GM19372 (cell line): Measurements from ENCODE around the gene ATF6.
"Not testable (repeated sequence)": the region's sequence is repeated elsewhere in the genome, so short reads cannot be mapped to it uniquely, and the experiment has no call there.

Experiments used
- ATAC-seq: cut with Tn5 transposase; IDR thresholded peaks from one replicate; pipeline ENCODE4 v1.9.1; 2021; ENCODE audit warnings: mild to moderate bottlenecking, low read depth, moderate library complexity; ENCODE audit not compliant: unreplicated experiment

The ATF6 gene

GRCh38 chr1:161733526-161733925 lies 32.6 kb upstream of the ATF6 start:
- no peak for ATAC-seq

- ATAC-seq, result no peak
These were observed 30.3 kb upstream of the ATF6 start for GRCh38 chr1:161735837-161736236.

- ATAC-seq, result no peak
These were observed 29.7 kb upstream of the ATF6 start for GRCh38 chr1:161736335-161736969.

- ATAC-seq, result no peak
These were observed 28.5 kb upstream of the ATF6 start for GRCh38 chr1:161737625-161738024.

GRCh38 chr1:161738627-161739287 lies 27.4 kb upstream of the ATF6 start:
- ATAC-seq, result peak; percentile 63

- ATAC-seq, result no peak
These were observed 26.1 kb upstream of the ATF6 start for GRCh38 chr1:161739865-161740566.

- no peak for ATAC-seq
These were observed 25.2 kb upstream of the ATF6 start for GRCh38 chr1:161740921-161741320.

GRCh38 chr1:161743231-161743630 lies 22.9 kb upstream of the ATF6 start:
- no peak for ATAC-seq

- ATAC-seq, result no peak
These were observed 18.3 kb upstream of the ATF6 start for GRCh38 chr1:161747801-161748200.

- ATAC-seq, result peak; percentile 93
These were observed 16.4 kb upstream of the ATF6 start, which contains the start of gene DUSP12 for GRCh38 chr1:161749509-161750407. TSS of gene DUSP12 (plus strand) at chr1:161749786. CDS start at chr1:161749802, 16 bp downstream.

- no peak for ATAC-seq
These were observed 2.5 kb upstream of the ATF6 start for GRCh38 chr1:161763522-161764098.

- no peak for ATAC-seq
These were observed 2.3 kb downstream of the ATF6 start for GRCh38 chr1:161768461-161768860.

GRCh38 chr1:161768986-161769672 lies 3.0 kb downstream of the ATF6 start:
- ATAC-seq, result no peak

GRCh38 chr1:161769673-161770045 lies 3.5 kb downstream of the ATF6 start:
- ATAC-seq, result not testable (repeated sequence)

GRCh38 chr1:161770250-161770649 lies 4.1 kb downstream of the ATF6 start:
- no peak for ATAC-seq

GRCh38 chr1:161771161-161771560 lies 5.0 kb downstream of the ATF6 start:
- ATAC-seq, result no peak

- ATAC-seq, result no peak
These were observed 5.9 kb downstream of the ATF6 start for GRCh38 chr1:161771973-161772372.

- no peak for ATAC-seq
These were observed 6.3 kb downstream of the ATF6 start for GRCh38 chr1:161772397-161772796.

GRCh38 chr1:161773791-161774190 lies 7.7 kb downstream of the ATF6 start:
- no peak for ATAC-seq

- no peak for ATAC-seq
These were observed 11.1 kb downstream of the ATF6 start for GRCh38 chr1:161777261-161777660.
